ENCODE results near the gene DNMT1.
"Not testable (repeated sequence)": the region's sequence is repeated elsewhere in the genome, so short reads cannot be mapped to it uniquely, and the experiment has no call there.

The DNMT1 gene

GRCh38 chr19:10182076-10182475 is 12.7 kb downstream of the DNMT1 start:
- no peak for DNase-seq

DNA sequence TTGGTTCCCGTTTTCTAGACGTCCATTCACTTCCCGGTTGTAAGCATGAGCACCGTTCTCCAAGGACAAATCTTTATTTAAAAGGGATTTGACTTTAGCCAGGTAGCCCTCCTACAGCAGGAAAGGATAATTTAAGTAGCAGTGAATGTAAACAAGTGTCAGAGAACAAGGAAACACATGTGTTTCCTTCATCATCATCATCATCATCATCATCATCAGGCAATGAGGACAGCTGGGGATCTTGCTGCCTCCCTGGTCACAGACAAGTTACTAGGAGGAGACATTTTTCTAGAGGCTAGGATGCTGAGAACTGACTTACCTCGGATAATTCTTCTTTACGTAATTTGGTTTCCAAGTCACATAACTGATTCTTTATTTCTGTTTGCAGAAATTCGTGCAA is 14.3 kb downstream of the DNMT1 start:
- DNase-seq = no peak

- DNase-seq = not testable (repeated sequence)
Measured at GRCh38 chr19:10180024-10180423, 14.7 kb downstream of the DNMT1 start.

- no peak for DNase-seq
Measured at GRCh38 chr19:10173527-10173926, 21.2 kb downstream of the DNMT1 start.

- DNase-seq = no peak
Measured at GRCh38 chr19:10168386-10168948, 26.3 kb downstream of the DNMT1 start.

GRCh38 chr19:10167459-10167858 is 27.3 kb downstream of the DNMT1 start:
- DNase-seq = no peak

DNA sequence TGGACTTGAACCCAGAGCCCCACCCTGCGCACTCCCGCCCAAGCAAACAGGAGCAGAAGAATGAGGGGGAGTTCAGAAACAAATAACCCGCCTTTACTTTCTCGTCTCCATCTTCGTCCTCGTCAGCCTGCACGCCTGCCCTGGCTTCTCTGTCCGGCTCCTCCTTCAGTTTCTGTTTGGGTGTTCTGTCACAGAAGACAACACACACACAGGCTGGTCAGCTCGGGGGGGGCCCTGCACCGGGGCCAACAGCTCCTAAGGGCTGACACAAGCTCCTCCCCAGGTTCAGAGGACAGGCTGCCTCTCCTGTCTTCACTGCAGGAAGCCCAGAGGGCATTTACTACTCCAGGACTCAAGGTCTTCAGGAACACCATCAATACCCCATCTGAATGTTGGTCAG is 28.3 kb downstream of the DNMT1 start:
- DNase-seq = not testable (repeated sequence)

DNA sequence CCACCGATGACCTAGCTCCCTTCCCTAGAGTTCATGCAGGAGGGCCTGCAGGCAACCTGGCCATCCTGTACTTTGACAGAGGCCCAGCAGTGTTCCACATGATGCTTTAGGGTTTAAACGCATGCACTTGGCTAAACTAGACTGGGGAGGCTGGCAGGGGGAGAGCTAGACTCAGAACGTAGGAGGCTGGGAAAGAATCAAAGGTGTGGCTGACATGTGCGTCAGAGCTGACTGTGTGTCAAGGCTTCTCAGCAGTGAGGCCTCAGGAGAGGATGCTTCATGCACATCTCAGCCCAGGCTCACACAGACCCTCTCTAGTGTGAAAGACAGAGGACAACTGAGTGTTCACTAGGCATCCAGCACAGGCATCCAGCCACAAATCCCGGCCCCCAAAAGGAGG is 28.7 kb downstream of the DNMT1 start:
- DNase-seq = no peak

GRCh38 chr19:10163536-10163935 is 31.2 kb downstream of the DNMT1 start:
- no peak for DNase-seq

- DNase-seq = no peak
Measured at GRCh38 chr19:10159610-10160009, 35.1 kb downstream of the DNMT1 start.

GRCh38 chr19:10158485-10158884 is 36.3 kb downstream of the DNMT1 start:
- DNase-seq = no peak

GRCh38 chr19:10158071-10158470 is 36.7 kb downstream of the DNMT1 start:
- DNase-seq = no peak

DNA sequence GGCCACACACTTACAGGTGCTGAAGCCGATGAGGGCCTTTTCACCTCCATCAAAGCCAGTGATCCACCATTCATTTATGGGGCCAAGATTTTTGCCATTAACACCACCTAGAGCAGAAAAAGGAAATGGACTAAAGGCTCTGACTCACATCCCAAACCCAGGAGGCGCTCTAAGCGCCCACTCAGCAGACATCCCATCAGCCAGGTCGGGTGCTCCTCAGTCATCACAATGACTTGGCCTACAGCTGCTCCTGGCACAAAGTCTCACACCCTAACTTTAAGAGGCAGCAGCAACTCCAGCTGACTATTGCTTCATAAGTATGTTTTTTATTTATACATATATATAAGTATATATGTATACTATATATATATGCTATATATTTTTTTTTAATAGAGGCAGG is 38.9 kb downstream of the DNMT1 start:
- no peak for DNase-seq

DNA sequence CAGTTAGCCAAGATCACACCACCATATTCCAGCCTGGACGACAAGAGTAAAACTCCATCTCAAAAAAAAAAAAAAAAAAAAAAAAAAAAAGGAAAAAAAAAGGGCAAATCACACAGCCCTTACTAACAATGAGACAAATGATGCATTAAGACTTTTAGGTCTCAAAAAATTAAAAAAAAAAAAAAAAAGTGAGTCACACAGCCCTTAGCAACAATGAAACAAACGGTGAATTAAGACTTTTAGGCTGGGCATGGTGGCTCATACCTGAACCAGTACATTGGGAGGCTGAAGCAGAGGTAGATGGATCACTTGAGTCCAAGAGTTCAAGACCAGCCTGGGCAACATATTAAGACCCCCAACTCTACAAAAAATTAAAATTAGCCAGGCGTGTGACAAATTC is 42.7 kb downstream of the DNMT1 start:
- DNase-seq = no peak

GRCh38 chr19:10151521-10151920 is 43.2 kb downstream of the DNMT1 start:
- no peak for DNase-seq

- no peak for DNase-seq
Measured at GRCh38 chr19:10149427-10149826, 45.3 kb downstream of the DNMT1 start.

DNA sequence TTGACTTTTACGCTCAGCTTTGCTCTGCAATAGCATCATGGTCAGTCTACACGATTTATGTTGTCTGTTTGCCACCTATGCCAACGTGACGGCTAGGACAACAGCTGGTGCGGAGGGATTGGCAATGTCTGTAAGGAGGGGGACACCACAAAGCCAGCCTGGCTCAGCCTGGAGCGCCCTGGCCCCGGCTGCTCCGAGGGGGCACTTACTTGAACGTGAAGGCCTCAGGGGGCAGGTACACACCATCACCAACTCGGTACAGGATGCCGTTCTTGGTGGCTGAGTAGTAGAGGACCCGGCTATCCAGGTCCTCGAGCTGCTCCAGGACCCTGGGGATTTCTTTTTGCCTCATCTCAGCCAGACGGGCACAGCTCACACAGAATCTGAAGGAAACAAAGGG is 48.6 kb downstream of the DNMT1 start:
- DNase-seq = no peak

- no peak for DNase-seq
Measured at GRCh38 chr19:10145031-10145430, 49.7 kb downstream of the DNMT1 start.

DNA sequence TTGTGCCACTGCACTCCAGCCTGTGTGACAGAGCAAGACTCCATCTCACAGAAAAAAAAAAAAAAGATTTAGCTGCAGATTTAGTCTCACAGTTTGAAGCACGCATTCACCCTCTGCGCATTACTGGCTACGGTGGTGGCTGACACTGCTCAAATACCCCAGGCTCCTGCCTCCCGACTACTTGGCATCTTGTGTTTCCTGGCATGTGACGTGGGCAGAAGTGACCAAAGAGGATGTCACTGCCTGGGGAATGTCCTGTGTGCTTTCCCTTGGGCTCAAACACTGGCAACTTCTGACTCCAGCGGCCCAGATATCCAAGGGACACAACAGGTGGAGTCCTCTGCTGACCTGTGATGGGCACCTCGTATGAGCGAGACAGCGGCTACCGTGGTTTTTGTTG is 50.4 kb downstream of the DNMT1 start:
- DNase-seq = no peak

GRCh38 chr19:10143681-10144080 is 51.1 kb downstream of the DNMT1 start:
- no peak for DNase-seq

DNA sequence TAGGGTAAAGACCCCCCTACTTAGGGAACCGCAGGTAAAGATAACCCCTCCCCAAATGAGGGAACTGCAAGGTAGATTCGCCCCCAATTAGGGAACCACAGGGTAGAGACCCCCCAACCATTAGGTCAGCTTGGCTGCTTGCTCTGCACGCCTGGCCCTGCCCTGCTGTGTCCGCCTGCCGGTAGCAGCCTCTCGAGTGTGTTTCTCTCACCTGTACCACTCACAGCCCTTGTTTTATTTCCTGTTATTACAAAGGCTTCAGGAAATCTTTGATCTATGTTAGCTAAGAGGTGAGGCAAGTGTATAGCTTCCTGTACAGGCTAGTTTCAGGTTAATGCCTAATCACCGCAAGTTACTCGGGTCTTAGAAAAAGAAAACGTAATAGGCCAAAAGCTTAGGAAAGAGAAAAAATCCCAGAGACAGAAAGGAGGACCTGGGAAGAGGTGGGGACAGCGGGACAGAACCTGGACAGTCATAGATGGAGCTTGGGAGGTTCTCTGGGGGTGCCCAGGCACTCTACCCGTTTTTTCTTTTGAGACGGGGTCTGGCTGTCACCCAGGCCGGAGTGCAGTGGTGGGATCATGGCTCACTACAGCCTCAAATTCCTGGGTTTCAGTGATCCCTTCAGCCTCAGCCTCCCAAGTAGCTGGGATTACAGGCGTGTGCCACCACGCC is 51.9 kb downstream of the DNMT1 start:
- DNase-seq = no peak

- no peak for DNase-seq
Measured at GRCh38 chr19:10141973-10142372, 52.8 kb downstream of the DNMT1 start.

GRCh38 chr19:10141479-10141878 is 53.3 kb downstream of the DNMT1 start:
- DNase-seq = no peak

GRCh38 chr19:10139952-10140351 is 54.8 kb downstream of the DNMT1 start:
- DNase-seq = no peak
